ENCODE results near the gene GAS2L1. TPM values are rescaled to one million over a fixed set of nuclear protein-coding genes. Genes with fewer than 3 reads are reported as not detected.

The GAS2L1 gene
- total and polyA plus RNA-seq, 2 of the 4 experiments (the other 2 are of a cell fraction): 1.4 to 15.6 TPM

GRCh38 chr22:29323641-29324040 is 17.2 kb downstream of the GAS2L1 start:
- no peak overlapping the region for H3K23ac ChIP-seq (ENCODE audit: low read depth, low read length)
- no peak overlapping the region for H3K27ac ChIP-seq (ENCODE audit: insufficient read depth, low read length)
- DNase-seq (no peak), ATAC-seq (ENCODE audit: low read depth) (no peak)
- H3K9ac ChIP-seq (ENCODE audit: low read depth, low read length): no peak overlapping the region
- H4K20me1 ChIP-seq (ENCODE audit: insufficient read depth, low read length): no peaks in the 10 kb centered on the region
- BruUV-seq (replicated peaks): no TSS peak
- no peak overlapping the region for H2BK20ac ChIP-seq (ENCODE audit: low read depth, low read length)
- H3K4me1 ChIP-seq (ENCODE audit: control insufficient read depth, insufficient read depth, low read length): no peaks in the 10 kb centered on the region
- H3K27me3 ChIP-seq (ENCODE audit: control insufficient read depth, insufficient read depth, low read length): peaks cover 3% of the 10 kb centered on the region; the same call in 1 of the 2 replicates
- intact Hi-C loops (cut with micrococcal nuclease): no loop called here
- dilution Hi-C loops (cut with HindIII; ENCODE audit: low sequenced_read_pairs, unreplicated experiment): no loop called here
- no peak overlapping the region for H3K4ac ChIP-seq (ENCODE audit: low read depth, low read length)
- H3K4me2 ChIP-seq (ENCODE audit: low read depth, low read length): no peak overlapping the region
- in situ Hi-C loops (cut with MboI; ENCODE audit: low sequenced_read_pairs): no loop called here
- CTCF ChIA-PET: no interaction called here
- H2BK5ac ChIP-seq (ENCODE audit: low read depth, low read length, poor library complexity, severe bottlenecking): no peak overlapping the region
- peaks cover 17% of the 10 kb centered on the region for H3K36me3 ChIP-seq (ENCODE audit: control insufficient read depth, insufficient read depth, low read length)
- H3K56ac ChIP-seq (ENCODE audit: extremely low read depth, insufficient read depth, low read length): no peak overlapping the region
- H3K14ac ChIP-seq (replicated peaks; ENCODE audit: low read depth, low read length): no peak overlapping the region
- H3K79me1 ChIP-seq (ENCODE audit: low read depth in 1 of 2, low read length in 2 of 2): no peaks in the 10 kb centered on the region
- no peak overlapping the region for H4K91ac ChIP-seq (ENCODE audit: insufficient read depth, low read depth, low read length)
- no peak overlapping the region for H3K18ac ChIP-seq (ENCODE audit: low read depth, low read length)
- POLR2A ChIA-PET (ENCODE audit: unreplicated experiment): interaction anchor here (0.6 kb wide), 1 partner anchor 66 kb away, joined by 4 read pairs; no protein-coding TSS in a partner anchor
- no peak overlapping the region for H2AK5ac ChIP-seq (ENCODE audit: low read depth, low read length)
- H3K4me3 ChIP-seq (ENCODE audit: insufficient read depth, low read depth, low read length): no peak overlapping the region
- H2BK120ac ChIP-seq (ENCODE audit: low read depth, low read length): no peak overlapping the region
- H2AK9ac ChIP-seq (replicated peaks; ENCODE audit: low read depth, low read length, poor library complexity): no peak overlapping the region
- H2AFZ ChIP-seq (replicated peaks; ENCODE audit: low read length, poor library complexity): no peak overlapping the region
- TF ChIP-seq, protein P1, sequence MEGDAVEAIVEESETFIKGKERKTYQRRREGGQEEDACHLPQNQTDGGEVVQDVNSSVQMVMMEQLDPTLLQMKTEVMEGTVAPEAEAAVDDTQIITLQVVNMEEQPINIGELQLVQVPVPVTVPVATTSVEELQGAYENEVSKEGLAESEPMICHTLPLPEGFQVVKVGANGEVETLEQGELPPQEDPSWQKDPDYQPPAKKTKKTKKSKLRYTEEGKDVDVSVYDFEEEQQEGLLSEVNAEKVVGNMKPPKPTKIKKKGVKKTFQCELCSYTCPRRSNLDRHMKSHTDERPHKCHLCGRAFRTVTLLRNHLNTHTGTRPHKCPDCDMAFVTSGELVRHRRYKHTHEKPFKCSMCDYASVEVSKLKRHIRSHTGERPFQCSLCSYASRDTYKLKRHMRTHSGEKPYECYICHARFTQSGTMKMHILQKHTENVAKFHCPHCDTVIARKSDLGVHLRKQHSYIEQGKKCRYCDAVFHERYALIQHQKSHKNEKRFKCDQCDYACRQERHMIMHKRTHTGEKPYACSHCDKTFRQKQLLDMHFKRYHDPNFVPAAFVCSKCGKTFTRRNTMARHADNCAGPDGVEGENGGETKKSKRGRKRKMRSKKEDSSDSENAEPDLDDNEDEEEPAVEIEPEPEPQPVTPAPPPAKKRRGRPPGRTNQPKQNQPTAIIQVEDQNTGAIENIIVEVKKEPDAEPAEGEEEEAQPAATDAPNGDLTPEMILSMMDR (conservative IDR thresholded peaks at IDR 0.05; ENCODE audit: low read depth, low read length): no peak
- no peak for TF ChIP-seq MAZ (IDR thresholded peaks at IDR 0.05; ENCODE audit: borderline replicate concordance, low read depth, low read length)
- no peak for TF ChIP-seq SMC3 (IDR thresholded peaks at IDR 0.05; ENCODE audit: low read depth, low read length)
- TF ChIP-seq MAFK (IDR thresholded peaks at IDR 0.05; ENCODE audit: low read depth, low read length): no peak
- no peak for TF ChIP-seq MXI1 (IDR thresholded peaks at IDR 0.05; ENCODE audit: borderline replicate concordance, low read depth, low read length)
- no peak for TF ChIP-seq FOS (IDR thresholded peaks at IDR 0.05; ENCODE audit: low read depth, low read length)
- H2BK15ac ChIP-seq (ENCODE audit: low read depth, low read length): no peak overlapping the region
- no peaks in the 10 kb centered on the region for H3K9me3 ChIP-seq (ENCODE audit: control insufficient read depth, insufficient read depth, low read length)
- H3K9me1 ChIP-seq (ENCODE audit: insufficient read depth, low read length): no peaks in the 10 kb centered on the region
- H4K8ac ChIP-seq (ENCODE audit: low read depth in 2 of 2, low read length in 2 of 2): no peak overlapping the region
- no peak overlapping the region for H4K5ac ChIP-seq (ENCODE audit: low read depth, low read length)

Measured in IMR-90 (cell line).